IPS DF 6.9 (cell line): ENCODE data around the gene PRKN.

ENCODE experiments used
- DNase-seq: peaks from one replicate; pipeline ENCODE4 v3.0.0-alpha.2; 2013; ENCODE audit warnings: low read depth, low spot score
- H3K27ac ChIP-seq: one replicate; pipeline ENCODE4 v1.5.1; 2013; ENCODE audit warnings: low read length, control low read depth
- H3K27me3 ChIP-seq: 2 replicates; pipeline ENCODE4 v1.6.1; 2013; ENCODE audit warnings: mild to moderate bottlenecking, low read length; ENCODE audit not compliant: control insufficient read depth, insufficient read depth
- H3K36me3 ChIP-seq: 2 replicates; pipeline ENCODE4 v1.6.1; 2013; ENCODE audit warnings: low read length; ENCODE audit not compliant: control insufficient read depth, insufficient read depth
- H3K4me1 ChIP-seq: 2 replicates; pipeline ENCODE4 v1.6.1; 2013; ENCODE audit warnings: low read length; ENCODE audit not compliant: control insufficient read depth, insufficient read depth
- H3K4me3 ChIP-seq: 2 replicates; pipeline ENCODE4 v1.5.1; 2013; ENCODE audit warnings: mild to moderate bottlenecking, low read length
- H3K9me3 ChIP-seq: 2 replicates; pipeline ENCODE4 v1.6.1; 2013; ENCODE audit warnings: low read length, inconsistent platforms; ENCODE audit not compliant: control insufficient read depth, insufficient read depth
- WGBS: extraction: QIAGEN DNeasy Blood & Tissue Kit; methylation state at CpG from one replicate; pipeline ENCODE4 v1.1.7; 2013; ENCODE audit warnings: mixed read lengths, missing lambda C conversion rate; ENCODE audit not compliant: insufficient read length, insufficient coverage; 5-methylcytosine and 5-hydroxymethylcytosine counted together

PRKN gene

GRCh38 chr6:161373905-161374451 is 1353.6 kb downstream of the PRKN start:
- Histone ChIP-seq H3K27me3 (no peaks in the 10 kb centered on the region), H3K36me3 (no peaks in the 10 kb centered on the region), H3K4me3 (no peak overlapping the region), H3K9me3 (no peaks in the 10 kb centered on the region; the same call in 1 of the 2 replicates), H3K4me1 (peaks cover 1% of the 10 kb centered on the region; the same call in 1 of the 2 replicates), H3K27ac (no peak overlapping the region)
- 100% methylated on average over 6 of the region's 15 CpGs for WGBS
- DNase-seq, result no peak

- Histone ChIP-seq H3K9me3 (no peaks in the 10 kb centered on the region; the same call in 1 of the 2 replicates), H3K27me3 (no peaks in the 10 kb centered on the region), H3K27ac (no peak overlapping the region), H3K4me3 (no peak overlapping the region), H3K4me1 (peaks cover 1% of the 10 kb centered on the region; the same call in 1 of the 2 replicates), H3K36me3 (no peaks in the 10 kb centered on the region)
- DNase-seq, result no peak
- WGBS, result no CpG with 5 or more reads among the region's 10 CpGs
These were observed 1355.2 kb downstream of the PRKN start for GRCh38 chr6:161372422-161372793.

- WGBS, result no CpG with 5 or more reads among the region's 9 CpGs
- H3K4me3 ChIP-seq, result no peak overlapping the region
- no peak for DNase-seq
- H3K4me1 ChIP-seq, result peaks cover 1% of the 10 kb centered on the region; the same call in 1 of the 2 replicates
- no peaks in the 10 kb centered on the region; the same call in 1 of the 2 replicates for H3K9me3 ChIP-seq
- no peaks in the 10 kb centered on the region for H3K36me3 ChIP-seq
- no peaks in the 10 kb centered on the region for H3K27me3 ChIP-seq
- no peak overlapping the region for H3K27ac ChIP-seq
These were observed 1356.7 kb downstream of the PRKN start for GRCh38 chr6:161370880-161371279.

- Histone ChIP-seq H3K9me3 (no peaks in the 10 kb centered on the region; the same call in 1 of the 2 replicates), H3K4me3 (no peak overlapping the region), H3K36me3 (no peaks in the 10 kb centered on the region), H3K4me1 (0 out of 2 replicates have a peak, but pooled peaks cover 1% of the 10 kb centered on the region), H3K27me3 (no peaks in the 10 kb centered on the region), H3K27ac (no peak overlapping the region)
- WGBS, result no CpG with 5 or more reads among the region's 13 CpGs
- no peak for DNase-seq
These were observed 1358.2 kb downstream of the PRKN start for GRCh38 chr6:161369339-161369738.

GRCh38 chr6:161368514-161368913 is 1359.1 kb downstream of the PRKN start:
- no peak overlapping the region for H3K27ac ChIP-seq
- no peaks in the 10 kb centered on the region for H3K4me1 ChIP-seq
- WGBS, result no CpG with 5 or more reads among the region's 7 CpGs
- H3K9me3 ChIP-seq, result no peaks in the 10 kb centered on the region; the same call in 1 of the 2 replicates
- no peak for DNase-seq
- no peaks in the 10 kb centered on the region for H3K36me3 ChIP-seq
- H3K27me3 ChIP-seq, result no peaks in the 10 kb centered on the region
- H3K4me3 ChIP-seq, result no peak overlapping the region

- H3K36me3 ChIP-seq, result no peaks in the 10 kb centered on the region
- WGBS, result no CpG with 5 or more reads among the region's 12 CpGs
- DNase-seq, result no peak
- no peak overlapping the region for H3K4me3 ChIP-seq
- H3K27ac ChIP-seq, result no peak overlapping the region
- H3K9me3 ChIP-seq, result no peaks in the 10 kb centered on the region
- H3K4me1 ChIP-seq, result no peaks in the 10 kb centered on the region
- no peaks in the 10 kb centered on the region for H3K27me3 ChIP-seq
These were observed 1360.1 kb downstream of the PRKN start for GRCh38 chr6:161367472-161367871.

GRCh38 chr6:161366301-161366923 is 1361.2 kb downstream of the PRKN start:
- no peak overlapping the region for H3K27ac ChIP-seq
- H3K36me3 ChIP-seq, result no peaks in the 10 kb centered on the region
- no CpG with 5 or more reads among the region's 11 CpGs for WGBS
- DNase-seq, result no peak
- no peaks in the 10 kb centered on the region for H3K9me3 ChIP-seq
- no peaks in the 10 kb centered on the region for H3K4me1 ChIP-seq
- H3K27me3 ChIP-seq, result no peaks in the 10 kb centered on the region
- no peak overlapping the region for H3K4me3 ChIP-seq

GRCh38 chr6:161365633-161366032 is 1361.9 kb downstream of the PRKN start:
- Histone ChIP-seq H3K27ac (no peak overlapping the region), H3K27me3 (no peaks in the 10 kb centered on the region), H3K9me3 (no peaks in the 10 kb centered on the region), H3K4me3 (no peak overlapping the region), H3K4me1 (no peaks in the 10 kb centered on the region), H3K36me3 (no peaks in the 10 kb centered on the region)
- DNase-seq, result no peak
- WGBS, result no CpG with 5 or more reads among the region's 6 CpGs

- H3K4me1 ChIP-seq, result no peaks in the 10 kb centered on the region
- H3K27ac ChIP-seq, result no peak overlapping the region
- H3K27me3 ChIP-seq, result no peaks in the 10 kb centered on the region
- no peaks in the 10 kb centered on the region for H3K9me3 ChIP-seq
- no peaks in the 10 kb centered on the region for H3K36me3 ChIP-seq
- no peak for DNase-seq
- no peak overlapping the region for H3K4me3 ChIP-seq
These were observed 1364.3 kb downstream of the PRKN start for GRCh38 chr6:161363286-161363685.

GRCh38 chr6:161362266-161362665 is 1365.3 kb downstream of the PRKN start:
- H3K27ac ChIP-seq, result no peak overlapping the region
- no peaks in the 10 kb centered on the region for H3K27me3 ChIP-seq

GRCh38 chr6:161361529-161361928 is 1366.0 kb downstream of the PRKN start:
- Histone ChIP-seq H3K4me3 (no peak overlapping the region), H3K9me3 (no peaks in the 10 kb centered on the region), H3K4me1 (no peaks in the 10 kb centered on the region), H3K27me3 (no peaks in the 10 kb centered on the region), H3K27ac (no peak overlapping the region), H3K36me3 (no peaks in the 10 kb centered on the region)
- WGBS, result no CpG with 5 or more reads among the region's 9 CpGs
- DNase-seq, result no peak

More at GRCh38 chr6:161362266-161362665, 1365.3 kb downstream of the PRKN start:
- WGBS, result no CpG with 5 or more reads among the region's 7 CpGs
- Histone ChIP-seq H3K36me3 (no peaks in the 10 kb centered on the region), H3K9me3 (no peaks in the 10 kb centered on the region), H3K4me1 (no peaks in the 10 kb centered on the region), H3K4me3 (no peak overlapping the region)
- DNase-seq, result no peak
